Liver (tissue), 9 donors: ENCODE measurements around the gene RXRG. TPM values are rescaled to one million over a fixed set of nuclear protein-coding genes. Genes with fewer than 3 reads are reported as not detected.
A peak's percentile ranks its signal among the peaks of the same experiment; 100 is the strongest.

Experiments used
- DNase-seq: peaks from one replicate; pipeline ENCODE4 v3.0.0-alpha.2; 2017; ENCODE audit warnings: low spot score
- H3K27ac ChIP-seq, 2 donors: one replicate each; pipeline ENCODE4 v1.7.0; 2013; ENCODE audit warnings: inconsistent platforms in 2 of 2, low read length in 2 of 2, control low read depth in 1 of 2, low read depth in 1 of 2, mild to moderate bottlenecking in 1 of 2
- H3K27me3 ChIP-seq, 4 donors: one replicate each; pipeline versions ENCODE4 v1.6.1 to v1.7.0; 2013; ENCODE audit warnings: low read length in 3 of 4, inconsistent platforms in 1 of 4, mild to moderate bottlenecking in 1 of 4, moderate library complexity in 1 of 4; ENCODE audit not compliant: control insufficient read depth in 4 of 4, insufficient read depth in 4 of 4
- H3K36me3 ChIP-seq, 4 donors: one replicate each; pipeline versions ENCODE4 v1.6.1 to v1.7.0; 2013; ENCODE audit warnings: low read length in 3 of 4, mild to moderate bottlenecking in 3 of 4, low read depth in 1 of 4, moderate library complexity in 1 of 4; ENCODE audit not compliant: control insufficient read depth in 4 of 4, insufficient read depth in 3 of 4
- H3K4me1 ChIP-seq, 4 donors: one replicate each; pipeline versions ENCODE4 v1.6.1 to v1.7.0; 2013; ENCODE audit warnings: low read length in 3 of 4, mild to moderate bottlenecking in 3 of 4, moderate library complexity in 1 of 4; ENCODE audit not compliant: control insufficient read depth in 4 of 4, insufficient read depth in 4 of 4
- H3K4me3 ChIP-seq, 3 donors: one replicate each; pipeline versions ENCODE4 v1.6.1 to v1.7.0; 2013; ENCODE audit warnings: low read length in 3 of 3, control low read depth in 1 of 3, low read depth in 1 of 3, mild to moderate bottlenecking in 1 of 3
- H3K9ac ChIP-seq, 2 donors: one replicate each; pipeline ENCODE4 v1.7.0; 2013; ENCODE audit warnings: low read length in 2 of 2, mild to moderate bottlenecking in 2 of 2, moderate library complexity in 2 of 2, control low read depth in 1 of 2, low read depth in 1 of 2
- H3K9me3 ChIP-seq, 4 donors: one replicate each; pipeline versions ENCODE4 v1.6.1 to v1.7.0; 2013; ENCODE audit warnings: low read length in 3 of 4; ENCODE audit not compliant: control insufficient read depth in 4 of 4
- ATF3 ChIP-seq: IDR thresholded peaks from 2 replicates; pipeline ENCODE4 v1.6.1; 2016; ENCODE audit warnings: antibody characterized with exemption
- EGR1 ChIP-seq, 2 donors: IDR thresholded peaks; 2 replicates each; pipeline ENCODE4 v1.6.1; 2016 to 2018; ENCODE audit warnings: antibody characterized with exemption in 2 of 2, low read depth in 2 of 2
- FOXA1 ChIP-seq: IDR thresholded peaks from 2 replicates; pipeline ENCODE4 v1.6.1; 2016; ENCODE audit warnings: antibody characterized with exemption
- FOXA2 ChIP-seq: IDR thresholded peaks from 2 replicates; pipeline ENCODE4 v1.6.1; 2016; ENCODE audit warnings: antibody characterized with exemption
- GABPA ChIP-seq, 2 donors: IDR thresholded peaks in 1 of 2; conservative IDR thresholded peaks in 1 of 2; 2 replicates each; pipeline ENCODE4 v1.6.1; 2016; ENCODE audit warnings: antibody characterized with exemption in 2 of 2, mild to moderate bottlenecking in 1 of 2, moderate library complexity in 1 of 2
- HNF4A ChIP-seq, 2 donors: conservative IDR thresholded peaks; 2 replicates each; pipeline ENCODE4 v1.6.1; 2016; ENCODE audit warnings: antibody characterized with exemption in 2 of 2, mild to moderate bottlenecking in 2 of 2
- HNF4G ChIP-seq: IDR thresholded peaks from 2 replicates; pipeline ENCODE4 v1.6.1; 2016; ENCODE audit warnings: antibody characterized with exemption
- JUND ChIP-seq, 2 donors: IDR thresholded peaks; 2 replicates each; pipeline ENCODE4 v1.6.1; 2016; ENCODE audit warnings: antibody characterized with exemption in 2 of 2
- MAX ChIP-seq: IDR thresholded peaks from 2 replicates; pipeline ENCODE4 v1.6.1; 2016; ENCODE audit warnings: antibody characterized with exemption
- NR2F2 ChIP-seq: IDR thresholded peaks from 2 replicates; pipeline ENCODE4 v1.6.1; 2016; ENCODE audit warnings: antibody characterized with exemption
- RAD21 ChIP-seq, 2 donors: IDR thresholded peaks; 2 replicates each; pipeline ENCODE4 v1.6.1; 2016; ENCODE audit warnings: antibody characterized with exemption in 2 of 2, mild to moderate bottlenecking in 2 of 2
- REST ChIP-seq: IDR thresholded peaks from 2 replicates; pipeline ENCODE4 v1.6.1; 2016; ENCODE audit warnings: antibody characterized with exemption, mild to moderate bottlenecking
- RXRA ChIP-seq, 2 donors: IDR thresholded peaks; 2 replicates each; pipeline ENCODE4 v1.6.1; 2017 to 2018; ENCODE audit warnings: antibody characterized with exemption in 2 of 2, mild to moderate bottlenecking in 1 of 2
- SP1 ChIP-seq: IDR thresholded peaks from 2 replicates; pipeline ENCODE4 v1.6.1; 2018; ENCODE audit warnings: antibody characterized with exemption, mild to moderate bottlenecking
- TAF1 ChIP-seq: conservative IDR thresholded peaks from 2 replicates; pipeline ENCODE4 v1.6.1; 2016; ENCODE audit warnings: antibody characterized with exemption, mild to moderate bottlenecking
- YY1 ChIP-seq: IDR thresholded peaks from 2 replicates; pipeline ENCODE4 v1.6.1; 2016; ENCODE audit warnings: antibody characterized with exemption, mild to moderate bottlenecking
- ZBTB33 ChIP-seq: IDR thresholded peaks from 2 replicates; pipeline ENCODE4 v1.6.1; 2016; ENCODE audit warnings: antibody characterized with exemption
- WGBS: extraction: QIAGEN DNeasy Blood & Tissue Kit; methylation state at CpG from one replicate; pipeline ENCODE4 v1.1.7; 2013; 5-methylcytosine and 5-hydroxymethylcytosine counted together
- polyA plus RNA-seq, 2 donors: library from polyadenylated mRNA; stranded (reverse) in 1 of 2; unstranded in 1 of 2; fragments of 200-250 nt in 1 of 2; fragments of >200 nt in 1 of 2; fragmentation: Nextera tagmentation in 1 of 2; extraction: Ambion mirVana in 1 of 2; gene quantifications; one replicate each; pipeline versions ENCODE4 v1.2.1 to v1.2.3, GENCODE V29; 2013 to 2015
- total RNA-seq, 2 donors: library from RNA; depleted of rRNA; stranded (reverse); fragments of >200 nt; gene quantifications; one replicate each; pipeline ENCODE4 v1.2.3, GENCODE V29; 2014
- donor health status: healthy.
- donor health status: healthy.
- donor health status: healthy.
- donor health status: healthy.
- donor health status: healthy.

Gene RXRG
- total and polyA plus RNA-seq, 4 donors, result 0.12 to 0.44 (median 0.42) TPM; not detected in 1

- TF ChIP-seq ZBTB33, result no peak
- TF ChIP-seq HNF4A (conservative IDR thresholded peaks at IDR 0.05), result no peak
- no peak for TF ChIP-seq MAX
- TF ChIP-seq RXRA (IDR thresholded peaks at IDR 0.05), result no peak
- TF ChIP-seq HNF4G, result no peak
- TF ChIP-seq EGR1 (IDR thresholded peaks at IDR 0.05; ENCODE audit: low read depth in 2 of 2), result no peak
- peak; percentile 56 to 77 for TF ChIP-seq RAD21 (IDR thresholded peaks at IDR 0.05)
These were observed 36.4 kb downstream of the RXRG start (continued) for GRCh38 chr1:165408518-165408917.

- no peak overlapping the region for H3K27ac ChIP-seq
- 84% methylated on average over 4 of the region's 4 CpGs for WGBS
- H3K9ac ChIP-seq, result no peak overlapping the region
- DNase-seq, result no peak
- H3K9me3 ChIP-seq, result no peaks in the 10 kb centered on the region
- H3K4me1 ChIP-seq, result peaks cover 0 to 4% (median 1%) of the 10 kb centered on the region in 4 donors
- H3K4me3 ChIP-seq, result no peak overlapping the region
- no peaks in the 10 kb centered on the region for H3K36me3 ChIP-seq
- peaks cover 0 to 2% (median 0%) of the 10 kb centered on the region in 4 donors for H3K27me3 ChIP-seq
- TF ChIP-seq RXRA (IDR thresholded peaks at IDR 0.05) (no peak), GABPA (IDR thresholded peaks at IDR 0.05 in 1 of 2, conservative IDR thresholded peaks at IDR 0.05 in 1 of 2) (no peak), SP1 (no peak), HNF4G (no peak), FOXA1 (no peak), HNF4A (conservative IDR thresholded peaks at IDR 0.05) (no peak), REST (no peak)
These were observed 37.5 kb downstream of the RXRG start for GRCh38 chr1:165407398-165407797.

GRCh38 chr1:165403835-165404482 is 41.0 kb downstream of the RXRG start:
- no peak overlapping the region for H3K9ac ChIP-seq
- H3K4me1 ChIP-seq, result peaks cover 0 to 4% (median 1%) of the 10 kb centered on the region in 4 donors
- H3K36me3 ChIP-seq, result no peaks in the 10 kb centered on the region
- H3K9me3 ChIP-seq, result no peaks in the 10 kb centered on the region
- H3K27me3 ChIP-seq, result no peaks in the 10 kb centered on the region
- 32% methylated on average over 3 of the region's 3 CpGs for WGBS
- H3K4me3 ChIP-seq, result no peak overlapping the region
- peak; percentile 46 for DNase-seq
- no peak overlapping the region for H3K27ac ChIP-seq
- TF ChIP-seq HNF4G (no peak), JUND (IDR thresholded peaks at IDR 0.05) (no peak), FOXA1 (no peak), HNF4A (conservative IDR thresholded peaks at IDR 0.05) (peak; percentile 61 to 73), TAF1 (no peak), REST (no peak), RAD21 (IDR thresholded peaks at IDR 0.05) (peak; percentile 90 to 95), ATF3 (no peak), SP1 (peak; percentile 28), ZBTB33 (no peak), MAX (no peak), YY1 (no peak), GABPA (IDR thresholded peaks at IDR 0.05 in 1 of 2, conservative IDR thresholded peaks at IDR 0.05 in 1 of 2) (no peak), NR2F2 (peak; percentile 31), FOXA2 (no peak)
